Right lobe of liver (tissue), 6 donors: ENCODE data around the gene FAM13A. TPM values are rescaled to one million over a fixed set of nuclear protein-coding genes. Genes with fewer than 3 reads are reported as not detected.
"Not testable (repeated sequence)": the region's sequence is repeated elsewhere in the genome, so short reads cannot be mapped to it uniquely, and the experiment has no call there.

Source experiments
- ATAC-seq, 4 donors: fragments of 200-7000 bp; cut with Tn5 transposase; one replicate each; pipeline ENCODE4 v1.9.1; 2020; ENCODE audit warnings: mild to moderate bottlenecking in 4 of 4, moderate library complexity in 4 of 4
- DNase-seq, 3 donors: peaks; one replicate each; pipeline ENCODE4 v3.0.0-alpha.2; 2020
- H3K27ac ChIP-seq, 3 donors: fragments of 200-600 bp; one replicate each; pipeline ENCODE4 v1.8.0; 2022
- H3K27me3 ChIP-seq, 2 donors: fragments of 200-600 bp; one replicate each; pipeline ENCODE4 v1.8.0; 2022
- H3K36me3 ChIP-seq, 4 donors: fragments of 200-600 bp; sonication (generic) in 1 of 4; one replicate each; pipeline versions ENCODE4 v1.5.1 to v1.8.0; 2017 to 2022; ENCODE audit warnings: control low read depth in 1 of 4
- H3K4me1 ChIP-seq, 4 donors: fragments of 200-600 bp; sonication (generic) in 1 of 4; one replicate each; pipeline versions ENCODE4 v1.5.1 to v1.8.0; 2017 to 2022; ENCODE audit warnings: control low read depth in 1 of 4
- H3K4me3 ChIP-seq, 3 donors: fragments of 200-600 bp; one replicate each; pipeline ENCODE4 v1.8.0; 2022
- H3K9me3 ChIP-seq, 4 donors: fragments of 200-600 bp; sonication (generic) in 1 of 4; one replicate each; pipeline versions ENCODE4 v1.5.1 to v1.8.0; 2017 to 2022; ENCODE audit warnings: control low read depth in 1 of 4
- CTCF ChIP-seq, 4 donors: fragments of 200-600 bp in 3 of 4; fragments of 450-650 bp in 1 of 4; IDR thresholded peaks; one replicate each; pipeline versions ENCODE4 v1.5.1 to v1.8.0; 2016 to 2022; ENCODE audit warnings: antibody characterized with exemption in 4 of 4, mild to moderate bottlenecking in 2 of 4
- POLR2A ChIP-seq: fragments of 450-650 bp; IDR thresholded peaks from one replicate; pipeline ENCODE4 v1.6.1; 2017; ENCODE audit warnings: antibody characterized with exemption, mild to moderate bottlenecking
- WGBS: methylation state at CpG from one replicate; pipeline ENCODE4 v1.1.6; 2018; ENCODE audit warnings: low coverage, low lambda C conversion rate; ENCODE audit not compliant: insufficient coverage; ENCODE audit errors: missing lambda C conversion rate; 5-methylcytosine and 5-hydroxymethylcytosine counted together
- intact Hi-C, 2 donors: fragments of 100-400 bp; cut with DNase I; formaldehyde crosslinking; loops; one replicate each; pipeline versions ENCODE4 v1.11.2 to v1.14.1; 2022
- total RNA-seq, 6 experiments: library from RNA; depleted of rRNA in 2 of 6; stranded (reverse); fragments of >200 nt in 2 of 6; fragmentation: NEBNext Ultra II Directional in 3 of 6; extraction: Animal tissue kit (Norgen Biotek cat#: 25700) in 3 of 6; gene quantifications; one replicate each; pipeline versions ENCODE4 v1.1.0 to v1.2.4, GENCODE V29; 2016 to 2023
- donor health status: DM: no; HTN: yes; CAD: no.
- donor health status: DM: no; HTN: no; CAD: no.
- donor health status: DM: no; HTN: no; CAD: no.
- donor health status: DM: no; HTN: yes; CAD: no.
- donor health status: DM: no; HTN: yes; CAD: no.

Gene FAM13A
- total RNA-seq, 6 experiments from 2014 or later: 28.3 to 82.5 (median 51.7) TPM

- no peak for TF ChIP-seq CTCF (IDR thresholded peaks at IDR 0.05)
- no peak for TF ChIP-seq POLR2A
- H3K4me1 ChIP-seq: no peaks in the 10 kb centered on the region
- ATAC-seq: no peak
- H3K36me3 ChIP-seq: no peaks in the 10 kb centered on the region
- no peaks in the 10 kb centered on the region for H3K9me3 ChIP-seq
- no peak overlapping the region for H3K4me3 ChIP-seq
- H3K27me3 ChIP-seq: no peaks in the 10 kb centered on the region
- intact Hi-C loops: no loop called here
- WGBS: 74% methylated on average over 3 of the region's 3 CpGs
- no peak for DNase-seq
- no peak overlapping the region for H3K27ac ChIP-seq
Observed at GRCh38 chr4:89071311-89071710, 14.3 kb upstream of the FAM13A start.

- no peak overlapping the region for H3K4me3 ChIP-seq
- H3K4me1 ChIP-seq: no peaks in the 10 kb centered on the region
- DNase-seq (no peak), ATAC-seq (no peak)
- H3K27me3 ChIP-seq: no peaks in the 10 kb centered on the region
- no peaks in the 10 kb centered on the region for H3K36me3 ChIP-seq
- H3K27ac ChIP-seq: no peak overlapping the region
- 89% methylated on average over 2 of the region's 2 CpGs for WGBS
- no peak for TF ChIP-seq CTCF (IDR thresholded peaks at IDR 0.05)
- no peak for TF ChIP-seq POLR2A
- H3K9me3 ChIP-seq: no peaks in the 10 kb centered on the region
- intact Hi-C loops: no loop called here
Observed at GRCh38 chr4:89070041-89070440, 13.1 kb upstream of the FAM13A start.

GRCh38 chr4:89069481-89069880, 12.5 kb upstream of the FAM13A start:
- DNase-seq: no peak
- no peaks in the 10 kb centered on the region for H3K9me3 ChIP-seq
- TF ChIP-seq CTCF (IDR thresholded peaks at IDR 0.05) (no peak), POLR2A (no peak)
- H3K27me3 ChIP-seq: no peaks in the 10 kb centered on the region
- ATAC-seq: no peak
- no peak overlapping the region for H3K4me3 ChIP-seq
- no peak overlapping the region for H3K27ac ChIP-seq
- H3K4me1 ChIP-seq: no peaks in the 10 kb centered on the region
- intact Hi-C loops: no loop called here
- no peaks in the 10 kb centered on the region for H3K36me3 ChIP-seq
- 24% methylated on average over 2 of the region's 2 CpGs for WGBS

GRCh38 chr4:89067417-89067816, 10.4 kb upstream of the FAM13A start:
- TF ChIP-seq POLR2A (no peak), CTCF (IDR thresholded peaks at IDR 0.05) (no peak)
- intact Hi-C loops: no loop called here

GRCh38 chr4:89064848-89065247, 7.9 kb upstream of the FAM13A start:
- ATAC-seq (no peak), DNase-seq (no peak)
- Histone ChIP-seq H3K27me3 (no peaks in the 10 kb centered on the region), H3K27ac (no peak overlapping the region), H3K4me1 (no peaks in the 10 kb centered on the region), H3K36me3 (no peaks in the 10 kb centered on the region), H3K4me3 (no peak overlapping the region), H3K9me3 (no peaks in the 10 kb centered on the region)
- TF ChIP-seq CTCF (IDR thresholded peaks at IDR 0.05) (no peak), POLR2A (no peak)
- intact Hi-C loops: no loop called here
- WGBS: 55% methylated on average over 3 of the region's 3 CpGs

More at GRCh38 chr4:89067417-89067816, 10.4 kb upstream of the FAM13A start:
- H3K4me3 ChIP-seq: no peak overlapping the region
- H3K36me3 ChIP-seq: no peaks in the 10 kb centered on the region
- H3K27ac ChIP-seq: no peak overlapping the region
- ATAC-seq (no peak), DNase-seq (no peak)
- no peaks in the 10 kb centered on the region for H3K9me3 ChIP-seq
- H3K4me1 ChIP-seq: no peaks in the 10 kb centered on the region
- H3K27me3 ChIP-seq: no peaks in the 10 kb centered on the region

GRCh38 chr4:89057844-89058243, 859 bp upstream of the FAM13A start:
- H3K27ac ChIP-seq, H3K9me3 ChIP-seq, intact Hi-C loops, ATAC-seq, H3K4me1 ChIP-seq, H3K27me3 ChIP-seq, H3K36me3 ChIP-seq, DNase-seq, H3K4me3 ChIP-seq: not testable (repeated sequence)
- WGBS: 50% methylated on average over 2 of the region's 2 CpGs
